GM12875 (cell line): Measurements from ENCODE around the gene NLRP6.
A peak's percentile ranks its signal among the peaks of the same experiment; 100 is the strongest.

ENCODE experiments used
- H3K4me3 ChIP-seq: one replicate; pipeline ENCODE4 v1.5.1; 2011; ENCODE audit warnings: low read depth, low read length, control low read depth
- TF ChIP-seq, protein P1 (sequence below): IDR thresholded peaks from 2 replicates; pipeline ENCODE4 v1.5.1; 2011; ENCODE audit warnings: low read depth, mild to moderate bottlenecking, control low read depth, inconsistent platforms, low read length, moderate library complexity, borderline replicate concordance; ENCODE audit not compliant: insufficient read depth

NLRP6 gene

GRCh38 chr11:250740-251299 is 27.4 kb upstream of the NLRP6 start:
- TF ChIP-seq, protein P1, sequence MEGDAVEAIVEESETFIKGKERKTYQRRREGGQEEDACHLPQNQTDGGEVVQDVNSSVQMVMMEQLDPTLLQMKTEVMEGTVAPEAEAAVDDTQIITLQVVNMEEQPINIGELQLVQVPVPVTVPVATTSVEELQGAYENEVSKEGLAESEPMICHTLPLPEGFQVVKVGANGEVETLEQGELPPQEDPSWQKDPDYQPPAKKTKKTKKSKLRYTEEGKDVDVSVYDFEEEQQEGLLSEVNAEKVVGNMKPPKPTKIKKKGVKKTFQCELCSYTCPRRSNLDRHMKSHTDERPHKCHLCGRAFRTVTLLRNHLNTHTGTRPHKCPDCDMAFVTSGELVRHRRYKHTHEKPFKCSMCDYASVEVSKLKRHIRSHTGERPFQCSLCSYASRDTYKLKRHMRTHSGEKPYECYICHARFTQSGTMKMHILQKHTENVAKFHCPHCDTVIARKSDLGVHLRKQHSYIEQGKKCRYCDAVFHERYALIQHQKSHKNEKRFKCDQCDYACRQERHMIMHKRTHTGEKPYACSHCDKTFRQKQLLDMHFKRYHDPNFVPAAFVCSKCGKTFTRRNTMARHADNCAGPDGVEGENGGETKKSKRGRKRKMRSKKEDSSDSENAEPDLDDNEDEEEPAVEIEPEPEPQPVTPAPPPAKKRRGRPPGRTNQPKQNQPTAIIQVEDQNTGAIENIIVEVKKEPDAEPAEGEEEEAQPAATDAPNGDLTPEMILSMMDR, result peak; percentile 71

DNA sequence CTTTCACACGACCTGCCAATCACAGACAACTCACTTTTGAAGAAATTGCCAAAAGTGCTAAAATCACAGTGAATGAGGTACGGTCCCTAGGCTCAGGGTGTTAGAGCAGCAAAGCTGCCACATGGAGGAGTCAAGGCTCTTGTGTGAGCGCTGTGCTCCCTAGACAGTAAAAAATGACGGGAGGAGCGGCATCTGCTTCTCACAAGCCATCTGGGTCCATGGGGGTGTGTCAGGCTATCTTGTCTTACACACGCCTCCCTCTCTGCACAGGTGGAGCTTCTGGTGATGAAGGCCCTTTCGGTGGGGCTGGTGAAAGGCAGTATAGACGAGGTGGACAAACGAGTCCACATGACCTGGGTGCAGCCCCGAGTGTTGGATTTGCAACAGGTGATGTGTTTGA is 26.7 kb upstream of the NLRP6 start:
- TF ChIP-seq, protein P1, result no peak

More at GRCh38 chr11:250740-251299, 27.4 kb upstream of the NLRP6 start:
- H3K4me3 ChIP-seq, result no peak overlapping the region

GRCh38 chr11:252666-253065 is 25.5 kb upstream of the NLRP6 start:
- H3K4me3 ChIP-seq, result no peak overlapping the region

More for the DNA sequence above, 26.7 kb upstream of the NLRP6 start:
- no peak overlapping the region for H3K4me3 ChIP-seq

DNA sequence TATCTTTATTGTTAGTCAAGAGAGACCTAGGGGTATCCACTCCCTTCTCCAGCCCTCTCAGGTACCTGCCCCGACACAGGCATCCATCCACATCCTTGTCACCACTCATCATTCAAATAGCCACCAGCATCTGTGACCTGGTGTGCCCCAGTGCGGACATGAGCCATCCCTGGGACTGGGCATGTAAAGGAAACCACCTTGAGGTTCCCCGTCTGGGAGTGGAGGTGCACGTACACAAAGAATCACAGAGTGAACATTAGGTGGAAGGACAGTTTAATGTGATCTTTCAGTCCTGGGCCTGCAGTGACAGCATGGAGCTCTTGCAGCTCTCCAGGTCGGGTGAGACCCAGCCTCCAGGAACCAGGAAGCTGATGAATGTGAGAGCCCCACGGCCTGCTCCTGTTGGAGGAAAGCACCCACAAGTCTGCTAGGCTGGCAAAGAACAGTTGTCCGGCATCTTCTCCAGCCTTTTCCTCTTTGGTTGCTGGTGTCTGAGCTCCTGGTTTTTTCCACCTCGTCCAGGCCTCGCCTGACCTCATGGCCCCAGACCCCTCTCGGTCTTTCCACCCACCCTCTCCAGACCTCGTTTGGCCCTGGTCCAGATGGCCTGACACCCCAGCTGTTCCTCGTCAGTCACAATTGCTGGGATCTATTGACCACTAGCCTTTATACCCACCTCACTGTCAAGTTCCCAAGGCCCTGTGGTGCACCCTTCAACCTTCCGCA is 24.9 kb upstream of the NLRP6 start:
- TF ChIP-seq, protein P1, result no peak

More at GRCh38 chr11:252666-253065, 25.5 kb upstream of the NLRP6 start:
- TF ChIP-seq, protein P1, result no peak

DNA sequence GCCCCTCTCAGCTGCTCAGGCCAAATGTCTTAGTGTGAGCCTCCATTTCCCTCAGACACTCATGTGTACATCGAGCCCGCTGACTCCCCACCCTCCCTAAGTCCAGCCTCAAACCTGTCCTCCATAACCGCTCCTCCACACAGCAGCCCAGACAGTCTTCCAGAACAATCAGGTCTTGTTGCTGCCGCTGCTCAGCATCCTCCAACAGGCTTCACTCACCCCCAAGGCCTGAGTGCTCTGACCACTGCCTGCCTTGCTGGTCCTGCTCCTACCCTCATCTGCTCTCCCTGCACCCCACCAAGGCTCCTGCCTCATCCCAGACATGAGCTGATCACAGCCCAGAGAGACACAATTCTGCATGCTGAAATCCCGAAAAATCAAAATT is 24.3 kb upstream of the NLRP6 start:
- no peak overlapping the region for H3K4me3 ChIP-seq
- TF ChIP-seq, protein P1, result no peak

More for the DNA sequence above, 24.9 kb upstream of the NLRP6 start:
- no peak overlapping the region for H3K4me3 ChIP-seq

DNA sequence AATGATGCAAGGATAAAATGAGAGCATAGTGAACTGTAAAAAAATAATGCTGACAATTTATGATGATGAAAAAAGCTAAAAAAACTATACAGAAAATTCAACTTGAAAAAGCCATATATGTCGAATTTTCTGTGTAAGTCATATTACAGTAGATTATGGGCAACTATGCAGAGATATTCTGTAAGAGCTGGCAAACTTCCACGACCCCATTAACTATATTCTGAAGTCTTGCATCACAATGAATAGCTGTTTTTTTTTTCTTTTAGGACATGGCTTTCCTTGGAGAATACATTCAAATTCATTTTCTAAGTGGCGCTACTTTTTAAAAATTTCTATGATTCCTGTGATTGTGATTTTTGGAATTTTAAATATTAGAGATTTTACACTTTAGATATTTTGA is 23.0 kb upstream of the NLRP6 start:
- TF ChIP-seq, protein P1, result no peak
- H3K4me3 ChIP-seq, result no peak overlapping the region

DNA sequence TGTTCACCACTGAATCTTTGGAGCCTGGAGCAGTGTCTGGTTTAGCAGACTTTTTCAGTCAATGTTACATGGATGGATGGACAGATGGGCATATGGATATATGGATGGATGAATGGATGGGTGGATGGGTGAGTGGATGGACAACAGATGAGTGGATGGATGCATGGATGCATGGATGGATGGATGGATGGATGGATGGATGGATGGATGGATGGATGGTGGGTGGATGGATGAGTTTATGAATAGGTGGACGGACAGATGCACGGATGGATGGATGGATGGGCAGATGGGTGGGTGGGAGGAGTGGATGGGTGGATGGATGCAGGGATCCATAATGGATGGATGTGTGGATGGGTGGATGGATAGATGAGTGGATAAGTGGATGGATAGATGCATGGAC is 22.4 kb upstream of the NLRP6 start:
- H3K4me3 ChIP-seq, result no peak overlapping the region
- TF ChIP-seq, protein P1, result no peak
